Uterus (tissue), 4 donors: ENCODE measurements around the gene FGF16. TPM values are rescaled to one million over a fixed set of nuclear protein-coding genes. Genes with fewer than 3 reads are reported as not detected.
A peak's percentile ranks its signal among the peaks of the same experiment; 100 is the strongest.

Source experiments
- DNase-seq, 2 donors: peaks; one replicate each; pipeline ENCODE4 v3.0.0-alpha.2; 2019 to 2020
- H3K27ac ChIP-seq, 2 donors: fragments of 200-600 bp; sonication (generic); 1 replicate in 1 of 2; 2 replicates in 1 of 2; pipeline ENCODE4 v1.5.1; 2016 to 2018
- H3K27me3 ChIP-seq, 2 donors: fragments of 200-600 bp; sonication (generic); one replicate each; pipeline ENCODE4 v1.5.1; 2018 to 2019; ENCODE audit warnings: control low read depth in 1 of 2
- H3K36me3 ChIP-seq, 2 donors: fragments of 200-600 bp; sonication (generic); one replicate each; pipeline ENCODE4 v1.5.1; 2019; ENCODE audit warnings: control low read depth in 1 of 2
- H3K4me1 ChIP-seq, 2 donors: fragments of 200-600 bp; sonication (generic); one replicate each; pipeline ENCODE4 v1.5.1; 2018 to 2019; ENCODE audit warnings: control low read depth in 1 of 2
- H3K4me3 ChIP-seq, 2 donors: fragments of 200-600 bp; sonication (generic); 1 replicate in 1 of 2; 2 replicates in 1 of 2; pipeline ENCODE4 v1.5.1; 2018 to 2019; ENCODE audit warnings: mild to moderate bottlenecking in 1 of 2
- H3K9me3 ChIP-seq, 2 donors: fragments of 200-600 bp; sonication (generic); one replicate each; pipeline ENCODE4 v1.5.1; 2019; ENCODE audit warnings: control low read depth in 1 of 2
- POLR2A ChIP-seq, 2 donors: fragments of 450-650 bp; IDR thresholded peaks; one replicate each; pipeline ENCODE4 v1.6.1; 2016; ENCODE audit warnings: antibody characterized with exemption in 2 of 2, mild to moderate bottlenecking in 1 of 2, moderate library complexity in 1 of 2
- intact Hi-C: fragments of 100-400 bp; cut with DNase I; formaldehyde crosslinking; loops from one replicate; pipeline ENCODE4 v1.15.1; 2023; ENCODE audit warnings: low total_unique reads
- total RNA-seq, 4 donors: library from RNA; depleted of rRNA in 3 of 4; stranded (reverse); fragments of >200 nt in 3 of 4; gene quantifications; one replicate each; pipeline versions ENCODE4 v1.1.0 to v1.2.4, GENCODE V29; 2014 to 2023
- TF ChIP-seq, protein P1 (sequence below), 4 experiments: fragments of 200-600 bp in 2 of 4; fragments of 450-650 bp in 2 of 4; sonication (generic) in 2 of 4; IDR thresholded peaks; one replicate each; pipeline ENCODE4 v1.5.1; 2016 to 2019; ENCODE audit warnings: antibody characterized with exemption in 4 of 4, mild to moderate bottlenecking in 2 of 4, moderate library complexity in 1 of 4
- donor health status: DM: yes; HTN: yes; CAD: no.

FGF16 gene
- total RNA-seq, 4 donors from 2014 or later, result 1.0 to 1.2 TPM; not detected in 2

GRCh38 chrX:77428551-77428950 lies 18.6 kb upstream of the FGF16 start:
- no peaks in the 10 kb centered on the region for H3K9me3 ChIP-seq
- H3K4me3 ChIP-seq, result no peak overlapping the region
- H3K36me3 ChIP-seq, result no peaks in the 10 kb centered on the region
- TF ChIP-seq, protein P1, sequence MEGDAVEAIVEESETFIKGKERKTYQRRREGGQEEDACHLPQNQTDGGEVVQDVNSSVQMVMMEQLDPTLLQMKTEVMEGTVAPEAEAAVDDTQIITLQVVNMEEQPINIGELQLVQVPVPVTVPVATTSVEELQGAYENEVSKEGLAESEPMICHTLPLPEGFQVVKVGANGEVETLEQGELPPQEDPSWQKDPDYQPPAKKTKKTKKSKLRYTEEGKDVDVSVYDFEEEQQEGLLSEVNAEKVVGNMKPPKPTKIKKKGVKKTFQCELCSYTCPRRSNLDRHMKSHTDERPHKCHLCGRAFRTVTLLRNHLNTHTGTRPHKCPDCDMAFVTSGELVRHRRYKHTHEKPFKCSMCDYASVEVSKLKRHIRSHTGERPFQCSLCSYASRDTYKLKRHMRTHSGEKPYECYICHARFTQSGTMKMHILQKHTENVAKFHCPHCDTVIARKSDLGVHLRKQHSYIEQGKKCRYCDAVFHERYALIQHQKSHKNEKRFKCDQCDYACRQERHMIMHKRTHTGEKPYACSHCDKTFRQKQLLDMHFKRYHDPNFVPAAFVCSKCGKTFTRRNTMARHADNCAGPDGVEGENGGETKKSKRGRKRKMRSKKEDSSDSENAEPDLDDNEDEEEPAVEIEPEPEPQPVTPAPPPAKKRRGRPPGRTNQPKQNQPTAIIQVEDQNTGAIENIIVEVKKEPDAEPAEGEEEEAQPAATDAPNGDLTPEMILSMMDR (IDR thresholded peaks at IDR 0.05), result no peak
- TF ChIP-seq POLR2A (IDR thresholded peaks at IDR 0.05), result no peak
- intact Hi-C loops, result no loop called here
- no peak for DNase-seq
- no peaks in the 10 kb centered on the region for H3K4me1 ChIP-seq
- no peaks in the 10 kb centered on the region for H3K27me3 ChIP-seq
- H3K27ac ChIP-seq, result peak overlapping the region in 1 of 2 donors; percentile 6

- no peaks in the 10 kb centered on the region for H3K36me3 ChIP-seq
- no peaks in the 10 kb centered on the region for H3K4me1 ChIP-seq
- TF ChIP-seq, protein P1 (IDR thresholded peaks at IDR 0.05), result no peak
- no peak for TF ChIP-seq POLR2A (IDR thresholded peaks at IDR 0.05)
- no peaks in the 10 kb centered on the region for H3K27me3 ChIP-seq
- DNase-seq, result no peak
- intact Hi-C loops, result no loop called here
- H3K9me3 ChIP-seq, result no peaks in the 10 kb centered on the region
- H3K27ac ChIP-seq, result no peak overlapping the region
- H3K4me3 ChIP-seq, result no peak overlapping the region
Measured at GRCh38 chrX:77431227-77431626, 16.0 kb upstream of the FGF16 start.

DNA sequence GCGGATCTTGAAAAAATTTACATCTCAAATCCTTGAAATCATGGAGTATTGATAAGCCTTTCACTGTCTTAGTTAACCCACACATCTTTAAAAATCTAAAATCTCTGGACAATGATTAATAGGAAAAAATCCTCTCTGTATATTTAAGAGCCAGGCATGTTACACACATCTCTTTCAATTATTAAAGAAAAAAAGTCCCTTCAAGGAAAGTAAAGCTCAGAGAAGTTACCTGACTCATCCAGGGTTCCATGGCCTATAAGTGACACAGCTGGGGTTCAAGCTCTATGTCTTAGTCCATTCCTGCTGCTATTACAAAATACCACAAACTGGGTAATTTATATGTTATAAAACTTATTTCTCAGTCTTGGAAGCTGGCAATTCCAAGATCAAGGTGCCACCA lies 14.2 kb upstream of the FGF16 start:
- intact Hi-C loops, result no loop called here
- Histone ChIP-seq H3K36me3 (no peaks in the 10 kb centered on the region), H3K4me1 (no peaks in the 10 kb centered on the region), H3K27ac (no peak overlapping the region), H3K4me3 (no peak overlapping the region), H3K9me3 (no peaks in the 10 kb centered on the region), H3K27me3 (no peaks in the 10 kb centered on the region)
- DNase-seq, result no peak
- TF ChIP-seq, protein P1 (IDR thresholded peaks at IDR 0.05), result no peak
- no peak for TF ChIP-seq POLR2A (IDR thresholded peaks at IDR 0.05)

GRCh38 chrX:77434962-77435361 lies 12.2 kb upstream of the FGF16 start:
- no peak for DNase-seq
- no peak overlapping the region for H3K4me3 ChIP-seq
- no peaks in the 10 kb centered on the region for H3K36me3 ChIP-seq
- H3K4me1 ChIP-seq, result no peaks in the 10 kb centered on the region
- no peaks in the 10 kb centered on the region for H3K27me3 ChIP-seq
- no peaks in the 10 kb centered on the region for H3K9me3 ChIP-seq
- intact Hi-C loops, result no loop called here
- TF ChIP-seq POLR2A (IDR thresholded peaks at IDR 0.05), result no peak
- TF ChIP-seq, protein P1 (IDR thresholded peaks at IDR 0.05), result no peak
- no peak overlapping the region for H3K27ac ChIP-seq

- DNase-seq, result no peak
- intact Hi-C loops, result no loop called here
- Histone ChIP-seq H3K9me3 (no peaks in the 10 kb centered on the region), H3K27me3 (no peaks in the 10 kb centered on the region), H3K27ac (no peak overlapping the region), H3K36me3 (no peaks in the 10 kb centered on the region), H3K4me1 (no peaks in the 10 kb centered on the region), H3K4me3 (no peak overlapping the region)
- TF ChIP-seq, protein P1 (IDR thresholded peaks at IDR 0.05), result no peak
- no peak for TF ChIP-seq POLR2A (IDR thresholded peaks at IDR 0.05)
Measured at GRCh38 chrX:77436271-77436670, 10.9 kb upstream of the FGF16 start.
